ENCODE measurements around the gene ZMYND10. TPM values are rescaled to one million over a fixed set of nuclear protein-coding genes. Genes with fewer than 3 reads are reported as not detected.

The ZMYND10 gene
- polyA plus RNA-seq, 6 donors from 2014 or later, result 0.53 TPM; not detected in 5

- no peaks in the 10 kb centered on the region for H3K27me3 Mint-ChIP-seq
- peak overlapping the region in 3 of 6 donors; percentile 39 to 78 (median 72) for H3K27ac Mint-ChIP-seq
- ATAC-seq (ENCODE audit: low read depth in 2 of 2), result peak in 1 of 2 donors; percentile 10
- no peaks in the 10 kb centered on the region for H3K36me3 Mint-ChIP-seq
- H3K4me3 Mint-ChIP-seq, result peak overlapping the region in 3 of 8 donors; percentile 29 to 89 (median 50)
- H3K9me3 Mint-ChIP-seq, result no peaks in the 10 kb centered on the region
- DNase-seq, result peak; percentile 60
- peaks cover 25 to 52% (median 46%) of the 10 kb centered on the region in 3 donors for H3K4me1 Mint-ChIP-seq
Measured at GRCh38 chr3:50324351-50325112, 21.0 kb downstream of the ZMYND10 start.

- H3K4me3 Mint-ChIP-seq, result peak overlapping the region in 1 of 8 donors; percentile 87
- H3K36me3 Mint-ChIP-seq, result no peaks in the 10 kb centered on the region
- peak overlapping the region in 3 of 6 donors; percentile 27 to 69 (median 47) for H3K27ac Mint-ChIP-seq
- H3K9me3 Mint-ChIP-seq, result no peaks in the 10 kb centered on the region
- no peak for DNase-seq
- peaks cover 33 to 58% (median 49%) of the 10 kb centered on the region in 3 donors for H3K4me1 Mint-ChIP-seq
- H3K27me3 Mint-ChIP-seq, result no peaks in the 10 kb centered on the region
- ATAC-seq (ENCODE audit: low read depth in 2 of 2), result no peak
Measured at GRCh38 chr3:50323614-50324199, 21.8 kb downstream of the ZMYND10 start.

GRCh38 chr3:50323092-50323600, 22.4 kb downstream of the ZMYND10 start:
- Mint-ChIP-seq H3K27ac (peak overlapping the region in 3 of 6 donors; percentile 57 to 69 (median 66)), H3K36me3 (no peaks in the 10 kb centered on the region), H3K27me3 (no peaks in the 10 kb centered on the region), H3K4me3 (peak overlapping the region; percentile 15 to 88 (median 64)), H3K4me1 (peaks cover 36 to 57% (median 51%) of the 10 kb centered on the region in 3 donors), H3K9me3 (no peaks in the 10 kb centered on the region)
- ATAC-seq (ENCODE audit: low read depth in 2 of 2), result no peak
- DNase-seq, result no peak

- Mint-ChIP-seq H3K27ac (peak within 1 kb of the TSS; percentile 92 to 98 (median 96)), H3K4me3 (peak within 1 kb of the TSS; percentile 87 to 95 (median 88)), H3K36me3 (no peaks in the 10 kb centered on the region), H3K9me3 (no peaks in the 10 kb centered on the region), H3K27me3 (no peaks in the 10 kb centered on the region), H3K4me1 (peaks cover 33 to 57% (median 50%) of the 10 kb centered on the region in 3 donors)
- DNase-seq (no peak), ATAC-seq (ENCODE audit: low read depth in 2 of 2) (no peak)
Measured at GRCh38 chr3:50322386-50323091, 23.0 kb downstream of the ZMYND10 start, which contains the start of gene HYAL2. HYAL2 (minus strand) TSS chr3:50322745; CDS start chr3:50320489, 2,256 bp downstream.

- no peaks in the 10 kb centered on the region for H3K36me3 Mint-ChIP-seq
- H3K4me1 Mint-ChIP-seq, result peaks cover 32 to 52% (median 50%) of the 10 kb centered on the region in 3 donors
- ATAC-seq (ENCODE audit: low read depth in 2 of 2) (no peak), DNase-seq (no peak)
- H3K4me3 Mint-ChIP-seq, result peak overlapping the region in 6 of 8 donors; percentile 87 to 91 (median 88)
- no peaks in the 10 kb centered on the region for H3K27me3 Mint-ChIP-seq
- peak overlapping the region in 3 of 6 donors; percentile 67 to 97 (median 95) for H3K27ac Mint-ChIP-seq
- H3K9me3 Mint-ChIP-seq, result no peaks in the 10 kb centered on the region
Measured at GRCh38 chr3:50322115-50322385, 23.5 kb downstream of the ZMYND10 start.

- peak overlapping the region; percentile 87 to 95 (median 88) for H3K4me3 Mint-ChIP-seq
- DNase-seq (peak; percentile 86), ATAC-seq (ENCODE audit: low read depth in 2 of 2) (peak; percentile 81 to 84)
- no peaks in the 10 kb centered on the region for H3K27me3 Mint-ChIP-seq
- peaks cover 31 to 47% (median 45%) of the 10 kb centered on the region in 3 donors for H3K4me1 Mint-ChIP-seq
- no peaks in the 10 kb centered on the region for H3K36me3 Mint-ChIP-seq
- no peaks in the 10 kb centered on the region for H3K9me3 Mint-ChIP-seq
- H3K27ac Mint-ChIP-seq, result peak overlapping the region; percentile 92 to 98 (median 96)
Measured at GRCh38 chr3:50321336-50322114, 24.0 kb downstream of the ZMYND10 start.

- peaks cover 34 to 47% (median 40%) of the 10 kb centered on the region in 3 donors for H3K4me1 Mint-ChIP-seq
- peak overlapping the region in 4 of 6 donors; percentile 88 to 94 (median 92) for H3K27ac Mint-ChIP-seq
- H3K27me3 Mint-ChIP-seq, result no peaks in the 10 kb centered on the region
- ATAC-seq (ENCODE audit: low read depth in 2 of 2) (peak; percentile 63 to 66), DNase-seq (no peak)
- peak overlapping the region; percentile 82 to 97 (median 94) for H3K4me3 Mint-ChIP-seq
- H3K36me3 Mint-ChIP-seq, result no peaks in the 10 kb centered on the region
- H3K9me3 Mint-ChIP-seq, result no peaks in the 10 kb centered on the region
Measured at GRCh38 chr3:50320853-50321335, 24.6 kb downstream of the ZMYND10 start.

GRCh38 chr3:50319894-50320625, 25.5 kb downstream of the ZMYND10 start:
- Mint-ChIP-seq H3K4me3 (peak overlapping the region; percentile 82 to 97 (median 94)), H3K36me3 (no peaks in the 10 kb centered on the region), H3K9me3 (no peaks in the 10 kb centered on the region), H3K27me3 (no peaks in the 10 kb centered on the region), H3K4me1 (peaks cover 33 to 45% (median 34%) of the 10 kb centered on the region in 3 donors), H3K27ac (peak overlapping the region in 3 of 6 donors; percentile 54 to 92 (median 70))
- no peak for ATAC-seq (ENCODE audit: low read depth in 2 of 2)
- DNase-seq, result no peak

GRCh38 chr3:50319181-50319893, 26.2 kb downstream of the ZMYND10 start:
- H3K4me3 Mint-ChIP-seq, result peak overlapping the region in 7 of 8 donors; percentile 10 to 97 (median 55)
- no peak for DNase-seq
- peak overlapping the region in 2 of 6 donors; percentile 54 to 81 for H3K27ac Mint-ChIP-seq
- H3K9me3 Mint-ChIP-seq, result no peaks in the 10 kb centered on the region
- H3K36me3 Mint-ChIP-seq, result no peaks in the 10 kb centered on the region
- no peaks in the 10 kb centered on the region for H3K27me3 Mint-ChIP-seq
- no peak for ATAC-seq (ENCODE audit: low read depth in 2 of 2)
- H3K4me1 Mint-ChIP-seq, result peaks cover 26 to 38% (median 27%) of the 10 kb centered on the region in 3 donors

- Mint-ChIP-seq H3K9me3 (no peaks in the 10 kb centered on the region), H3K4me3 (peak overlapping the region in 7 of 8 donors; percentile 12 to 97 (median 52)), H3K4me1 (peaks cover 26 to 40% (median 27%) of the 10 kb centered on the region in 3 donors), H3K27ac (no peak overlapping the region), H3K36me3 (no peaks in the 10 kb centered on the region), H3K27me3 (no peaks in the 10 kb centered on the region)
- ATAC-seq (ENCODE audit: low read depth in 2 of 2) (no peak), DNase-seq (no peak)
Measured at GRCh38 chr3:50318615-50319014, 26.9 kb downstream of the ZMYND10 start.

- no peak for ATAC-seq (ENCODE audit: low read depth in 2 of 2)
- H3K27me3 Mint-ChIP-seq, result no peaks in the 10 kb centered on the region
- H3K4me3 Mint-ChIP-seq, result peak overlapping the region in 1 of 8 donors; percentile 97
- no peak for DNase-seq
- H3K27ac Mint-ChIP-seq, result no peak overlapping the region
- no peaks in the 10 kb centered on the region for H3K9me3 Mint-ChIP-seq
- peaks cover 26 to 36% (median 26%) of the 10 kb centered on the region in 3 donors for H3K4me1 Mint-ChIP-seq
- no peaks in the 10 kb centered on the region for H3K36me3 Mint-ChIP-seq
Measured at GRCh38 chr3:50318163-50318562, 27.4 kb downstream of the ZMYND10 start.
